H1 (cell line): ENCODE data around the gene CBLL1. TPM values are rescaled to one million over a fixed set of nuclear protein-coding genes. Genes with fewer than 3 reads are reported as not detected.

Experiments used
- CTCF ChIA-PET: fragments of 300-600 bp; sonication (Branson Sonifier 250); formaldehyde crosslinking; loops from one replicate; lab custom pipeline; 2021; ENCODE audit not compliant: partially characterized antibody; lab: Charles Lee
- POLR2A ChIA-PET: fragments of 300-600 bp; sonication (Branson Sonifier 250); formaldehyde crosslinking; loops from one replicate; lab custom pipeline; 2021; ENCODE audit warnings: inconsistent platforms; ENCODE audit not compliant: partially characterized antibody; lab: Charles Lee
- DNase-seq, 2 experiments: peaks; one replicate each; pipeline versions ENCODE4 v3.0.0 to v3.0.0-alpha.2; 2010 to 2022; ENCODE audit warnings: low spot score in 2 of 2, low read depth in 1 of 2, mixed read lengths in 1 of 2
- FAIRE-seq: peaks from 2 replicates; lab custom pipeline; 2011; peaks lifted over from hg19 to GRCh38; lab: Jason Lieb, UNC
- H2AFZ ChIP-seq: 2 replicates; pipeline ENCODE4 v1.8.1; 2012; ENCODE audit warnings: low read length, inconsistent platforms
- H2AK5ac ChIP-seq: 2 replicates; pipeline ENCODE4 v1.6.1; 2013; ENCODE audit warnings: low read depth, low read length
- H2BK120ac ChIP-seq: replicated peaks from 2 replicates; pipeline ENCODE3; 2013; ENCODE audit warnings: low read depth, low read length, inconsistent platforms
- H2BK12ac ChIP-seq: 2 replicates; pipeline ENCODE4 v1.6.1; 2013; ENCODE audit warnings: low read depth, low read length
- H2BK15ac ChIP-seq: 2 replicates; pipeline ENCODE4 v1.6.1; 2013; ENCODE audit warnings: low read length
- H2BK20ac ChIP-seq: 2 replicates; pipeline ENCODE4 v1.6.1; 2013; ENCODE audit warnings: low read length
- H2BK5ac ChIP-seq: 2 replicates; pipeline ENCODE4 v1.6.1; 2013; ENCODE audit warnings: low read depth, low read length
- H3K14ac ChIP-seq: 2 replicates; pipeline ENCODE4 v1.6.1; 2013; ENCODE audit warnings: inconsistent platforms; ENCODE audit not compliant: insufficient read length
- H3K18ac ChIP-seq: 2 replicates; pipeline ENCODE4 v1.6.1; 2013; ENCODE audit warnings: low read length; ENCODE audit errors: extremely low read depth
- H3K23ac ChIP-seq: 2 replicates; pipeline ENCODE4 v1.6.1; 2013; ENCODE audit warnings: inconsistent platforms; ENCODE audit not compliant: insufficient read length
- H3K23me2 ChIP-seq: 2 replicates; pipeline ENCODE4 v1.6.1; 2013; ENCODE audit warnings: low read depth, low read length
- H3K27ac ChIP-seq: 2 replicates; pipeline ENCODE4 v1.6.1; 2011; ENCODE audit warnings: low read depth, low read length, inconsistent platforms
- H3K27me3 ChIP-seq, 4 experiments: replicated peaks in 1 of 4; 1 replicate in 1 of 4; 2 replicates in 3 of 4; pipeline versions ENCODE4 v1.6.1 to v1.8.1; 2011 to 2013; ENCODE audit warnings: low read length in 3 of 4, mild to moderate bottlenecking in 3 of 4, inconsistent platforms in 2 of 4, mixed read lengths in 2 of 4, moderate library complexity in 1 of 4; ENCODE audit not compliant: control insufficient read depth in 3 of 4, insufficient read depth in 3 of 4; ENCODE audit errors: extremely low read depth in 1 of 4
- H3K36me3 ChIP-seq, 4 experiments: 2 replicates each; pipeline versions ENCODE4 v1.6.1 to v1.8.1; 2011 to 2013; ENCODE audit warnings: mild to moderate bottlenecking in 4 of 4, low read length in 3 of 4, moderate library complexity in 2 of 4, control low read depth in 1 of 4, inconsistent platforms in 1 of 4; ENCODE audit not compliant: insufficient read depth in 4 of 4, control insufficient read depth in 2 of 4
- H3K4ac ChIP-seq: replicated peaks from 2 replicates; pipeline ENCODE3; 2013; ENCODE audit warnings: low read length, low read depth, mixed read lengths, inconsistent platforms; ENCODE audit not compliant: insufficient read length
- H3K4me1 ChIP-seq, 4 experiments: replicated peaks in 1 of 4; 1 replicate in 1 of 4; 2 replicates in 3 of 4; pipeline versions ENCODE4 v1.6.1 to v1.8.1; 2011 to 2013; ENCODE audit warnings: low read length in 3 of 4, inconsistent platforms in 2 of 4, mixed read lengths in 1 of 4; ENCODE audit not compliant: insufficient read depth in 4 of 4, control insufficient read depth in 3 of 4
- H3K4me2 ChIP-seq, 2 experiments: 2 replicates each; pipeline versions ENCODE4 v1.6.1 to v1.8.1; 2011 to 2013; ENCODE audit warnings: low read depth in 2 of 2, low read length in 2 of 2, control low read depth in 1 of 2, inconsistent platforms in 1 of 2, mild to moderate bottlenecking in 1 of 2; ENCODE audit not compliant: insufficient read depth in 1 of 2
- H3K4me3 ChIP-seq, 4 experiments: fragments of 200-600, 300-600 bp in 1 of 4; sonication (generic), shearing (Covaris generic), sonication (Bioruptor Twin) in 1 of 4; 2 replicates each; pipeline versions ENCODE4 v1.5.1 to v1.8.1; 2011 to 2016; ENCODE audit warnings: low read length in 4 of 4, low read depth in 3 of 4, control low read depth in 2 of 4, inconsistent platforms in 2 of 4, mild to moderate bottlenecking in 2 of 4, mixed read lengths in 1 of 4, moderate library complexity in 1 of 4; ENCODE audit not compliant: insufficient read depth in 2 of 4; ENCODE audit errors: extremely low read depth in 1 of 4
- H3K56ac ChIP-seq: replicated peaks from 2 replicates; pipeline ENCODE3; 2013; ENCODE audit warnings: low read depth, mild to moderate bottlenecking, mixed read lengths, low read length, inconsistent platforms; ENCODE audit not compliant: insufficient read length
- H3K79me1 ChIP-seq: 2 replicates; pipeline ENCODE4 v1.6.1; 2013; ENCODE audit warnings: low read depth, low read length, control low read depth
- H3K79me2 ChIP-seq, 2 experiments: 2 replicates each; pipeline versions ENCODE4 v1.6.1 to v1.8.1; 2012 to 2013; ENCODE audit warnings: low read length in 2 of 2, mild to moderate bottlenecking in 2 of 2, inconsistent platforms in 1 of 2; ENCODE audit not compliant: insufficient read depth in 2 of 2, control insufficient read depth in 1 of 2
- H3K9ac ChIP-seq, 4 experiments: replicated peaks in 1 of 4; 1 replicate in 1 of 4; 2 replicates in 3 of 4; pipeline versions ENCODE4 v1.6.1 to v1.8.1; 2011 to 2013; ENCODE audit warnings: low read depth in 3 of 4, low read length in 3 of 4, control low read depth in 2 of 4, mild to moderate bottlenecking in 2 of 4, moderate library complexity in 2 of 4, inconsistent platforms in 1 of 4; ENCODE audit errors: extremely low read depth in 1 of 4
- H3K9me3 ChIP-seq, 2 experiments: 2 replicates each; pipeline versions ENCODE4 v1.6.1 to v1.8.1; 2012 to 2013; ENCODE audit warnings: mild to moderate bottlenecking in 2 of 2, moderate library complexity in 2 of 2, control low read depth in 1 of 2, inconsistent platforms in 1 of 2, low read depth in 1 of 2, low read length in 1 of 2, mixed read lengths in 1 of 2; ENCODE audit not compliant: insufficient read depth in 2 of 2
- H4K20me1 ChIP-seq, 2 experiments: replicated peaks in 1 of 2; 2 replicates each; pipeline versions ENCODE3 to v1.8.1; 2011 to 2013; ENCODE audit warnings: inconsistent platforms in 2 of 2, low read length in 2 of 2, mild to moderate bottlenecking in 1 of 2; ENCODE audit not compliant: insufficient read depth in 2 of 2, control insufficient read depth in 1 of 2
- H4K5ac ChIP-seq: 2 replicates; pipeline ENCODE4 v1.6.1; 2013; ENCODE audit warnings: low read length, low read depth, mixed read lengths, inconsistent platforms; ENCODE audit not compliant: insufficient read length
- H4K8ac ChIP-seq: 2 replicates; pipeline ENCODE4 v1.8.0; 2013; ENCODE audit warnings: mild to moderate bottlenecking, moderate library complexity, low read length, inconsistent platforms; ENCODE audit not compliant: insufficient read depth; ENCODE audit errors: extremely low read depth
- H4K91ac ChIP-seq: replicated peaks from 2 replicates; pipeline ENCODE3; 2013; ENCODE audit warnings: low read length, mixed read lengths, inconsistent platforms; ENCODE audit not compliant: insufficient read length
- BRCA1 ChIP-seq: IDR thresholded peaks from 2 replicates; pipeline ENCODE4 v1.6.1; 2012; ENCODE audit warnings: low read depth, low read length, improper control_type of control experiment
- CBX8 ChIP-seq: fragments of 300-800, 300-1000 bp; sonication (generic); IDR thresholded peaks from 2 replicates; pipeline ENCODE4 v1.7.1; 2016; ENCODE audit warnings: low read depth, low read length, borderline replicate concordance
- CEBPB ChIP-seq: IDR thresholded peaks from 2 replicates; pipeline ENCODE4 v1.6.1; 2012; ENCODE audit warnings: low read depth, low read length
- CREB1 ChIP-seq: IDR thresholded peaks from 2 replicates; pipeline ENCODE4 v1.6.1; 2012; ENCODE audit warnings: inconsistent platforms
- EZH2 ChIP-seq: fragments of 200-600 bp; sonication (generic); IDR thresholded peaks from 2 replicates; pipeline ENCODE4 v1.7.1; 2012; ENCODE audit warnings: low read depth, mild to moderate bottlenecking, moderate library complexity, low read length, inconsistent platforms; ENCODE audit not compliant: severe bottlenecking
- FOSL1 ChIP-seq: IDR thresholded peaks from 2 replicates; pipeline ENCODE4 v1.6.1; 2011; ENCODE audit warnings: mild to moderate bottlenecking, low read depth, low read length, moderate library complexity; ENCODE audit not compliant: insufficient read depth
- GABPA ChIP-seq: IDR thresholded peaks from 2 replicates; pipeline ENCODE4 v1.6.1; 2011; ENCODE audit warnings: mild to moderate bottlenecking, low read length, moderate library complexity, borderline replicate concordance; ENCODE audit not compliant: insufficient read depth
- HDAC6 ChIP-seq: IDR thresholded peaks from one replicate; pipeline ENCODE4 v1.7.1; 2012; ENCODE audit warnings: low read depth, mild to moderate bottlenecking, inconsistent platforms, low read length, moderate library complexity
- KDM4A ChIP-seq: IDR thresholded peaks from one replicate; pipeline ENCODE4 v1.7.1; 2012; ENCODE audit warnings: low read depth, mild to moderate bottlenecking, moderate library complexity, low read length, inconsistent platforms; ENCODE audit not compliant: severe bottlenecking
- NRF1 ChIP-seq: IDR thresholded peaks from 2 replicates; pipeline ENCODE4 v1.6.1; 2011; ENCODE audit warnings: mild to moderate bottlenecking, low read depth, low read length, improper control_type of control experiment
- POLR2AphosphoS5 ChIP-seq: IDR thresholded peaks from 2 replicates; pipeline ENCODE4 v1.6.1; 2011; ENCODE audit warnings: low read depth, low read length
- RNF2 ChIP-seq: fragments of 200-900, 300-1000 bp; sonication (generic); IDR thresholded peaks from 2 replicates; pipeline ENCODE4 v1.7.1; 2016; ENCODE audit warnings: borderline replicate concordance, low read depth, mild to moderate bottlenecking, antibody characterized with exemption, low read length; ENCODE audit not compliant: poor library complexity, severe bottlenecking; ENCODE audit errors: missing control alignments
- RXRA ChIP-seq: IDR thresholded peaks from 2 replicates; pipeline ENCODE4 v1.6.1; 2011; ENCODE audit warnings: low read depth, mild to moderate bottlenecking, low read length, moderate library complexity; ENCODE audit not compliant: insufficient read depth
- SAP30 ChIP-seq: fragments of 300-600 bp; sonication (generic); IDR thresholded peaks from 2 replicates; pipeline ENCODE4 v1.7.1; 2012; ENCODE audit warnings: low read length, moderate library complexity, mild to moderate bottlenecking, inconsistent platforms; ENCODE audit not compliant: insufficient read depth, insufficient replicate concordance
- WGBS, 2 experiments: shearing (Covaris generic) in 1 of 2; methylation state at CpG; one replicate each; pipeline versions ENCODE4 v1.1.6 to v1.1.7; 2013 to 2015; ENCODE audit warnings: low lambda C conversion rate in 2 of 2, mixed read lengths in 2 of 2, inconsistent platforms in 1 of 2, low coverage in 1 of 2, missing lambda C conversion rate in 1 of 2; ENCODE audit not compliant: insufficient replicate concordance in 2 of 2, insufficient coverage in 1 of 2, insufficient read length in 1 of 2; ENCODE audit errors: extremely low coverage in 1 of 2, missing lambda C conversion rate in 1 of 2; 5-methylcytosine and 5-hydroxymethylcytosine counted together
- polyA plus RNA-seq, 7 experiments: library from polyadenylated mRNA; depleted of rRNA in 3 of 7; stranded (reverse) in 5 of 7; unstranded in 2 of 7; fragments of >200 nt in 5 of 7; fragments of 200-250 nt in 2 of 7; gene quantifications; 1 replicate in 5 of 7; 2 replicates in 1 of 7; 4 replicates in 1 of 7; pipeline versions ENCODE4 v1.2.1 to v1.2.3, GENCODE V29; 2011 to 2013; ENCODE audit warnings: missing spikeins in 2 of 7, mixed read lengths in 2 of 7
- total RNA-seq: library from RNA; stranded (reverse); fragmentation: NEBNext Ultra II Directional; extraction: Animal tissue kit (Norgen Biotek cat#: 25700); gene quantifications from 2 replicates; pipeline ENCODE4 v1.2.1, GENCODE V29; 2021

The CBLL1 gene
- total and polyA plus RNA-seq, 2 of the 8 experiments (the other 6 are each of a cell fraction or from before 2014, with no cell fraction given) = 27.0 to 34.0 TPM

- Histone ChIP-seq H4K20me1 (no peaks in the 10 kb centered on the region), H4K8ac (no peak overlapping the region), H3K79me2 (no peaks in the 10 kb centered on the region), H2AK5ac (no peak overlapping the region), H4K5ac (no peak overlapping the region), H3K4ac (no peak overlapping the region), H3K9ac (no peak overlapping the region), H3K4me2 (no peak overlapping the region), H3K27me3 (no peaks in the 10 kb centered on the region), H3K14ac (no peak overlapping the region), H3K4me1 (no peaks in the 10 kb centered on the region), H3K27ac (no peak overlapping the region), H2BK12ac (no peak overlapping the region), H3K18ac (no peak overlapping the region), H3K36me3 (no peaks in the 10 kb centered on the region), H3K23ac (no peak overlapping the region), H3K4me3 (no peak overlapping the region), H4K91ac (no peak overlapping the region), H3K79me1 (no peaks in the 10 kb centered on the region), H2BK120ac (no peak overlapping the region), H2AFZ (0 out of 2 replicates have a peak overlapping the region, but pooled peaks have one; percentile 19), H3K56ac (no peak overlapping the region), H2BK20ac (no peak overlapping the region), H2BK5ac (no peak overlapping the region), H3K23me2 (no peaks in the 10 kb centered on the region), H2BK15ac (no peak overlapping the region), H3K9me3 (no peaks in the 10 kb centered on the region)
- ChIA-PET POLR2A (no interaction called here), CTCF (interaction anchor here (0.7 to 2.0 kb wide), 5 partner anchors 11 to 485 kb away, joined by 3 to 9 read pairs (median 4); no protein-coding TSS in a partner anchor)
- FAIRE-seq (no peak), DNase-seq (no peak)
- 82% methylated on average over 1 of the region's 1 CpG; no CpG with 5 or more reads in 1 of the 2 experiments for WGBS, 2 experiments
- TF ChIP-seq NRF1 (no peak), BRCA1 (no peak), POLR2AphosphoS5 (no peak), HDAC6 (no peak), EZH2 (no peak), CBX8 (no peak), RNF2 (no peak), SAP30 (no peak), GABPA (no peak), CEBPB (no peak), RXRA (no peak), CREB1 (no peak), FOSL1 (no peak), KDM4A (no peak)
These were observed 31.0 kb upstream of the CBLL1 start for GRCh38 chr7:107712896-107713295.
